D721Med (cell line): Measurements from ENCODE around the gene MSTN.

Experiments
- DNase-seq: peaks from one replicate; pipeline ENCODE4 v3.0.0; 2011; ENCODE audit warnings: low spot score; ENCODE audit not compliant: insufficient read length
- FAIRE-seq: peaks from 2 replicates; lab custom pipeline; 2011; peaks lifted over from hg19 to GRCh38; lab: Jason Lieb, UNC
- CTCF ChIP-seq: IDR thresholded peaks from 2 replicates; pipeline ENCODE4 v1.5.1; 2012; ENCODE audit warnings: mild to moderate bottlenecking, control low read depth; ENCODE audit not compliant: insufficient read depth; ENCODE audit errors: missing control alignments

Gene MSTN

DNA sequence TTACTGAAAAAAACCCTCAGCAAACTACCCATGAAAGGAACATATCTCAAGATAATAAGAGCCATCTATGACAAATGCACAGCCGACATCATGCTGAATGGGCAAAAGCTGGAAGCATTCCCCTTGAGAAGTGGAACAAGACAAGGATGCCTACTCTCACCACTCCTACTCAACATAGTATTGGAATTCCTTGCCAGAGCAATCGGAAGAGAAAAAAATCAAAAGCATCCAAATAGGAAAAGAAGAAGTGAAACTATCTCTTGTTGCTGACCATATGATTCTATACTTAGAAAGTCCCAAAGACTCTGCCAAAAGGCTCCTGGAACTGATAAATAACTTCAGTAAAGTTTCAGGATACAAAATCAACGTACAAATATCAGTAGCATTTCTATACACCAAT is 40.6 kb upstream of the MSTN start:
- DNase-seq, result no peak
- no peak for TF ChIP-seq CTCF
- FAIRE-seq, result no peak

DNA sequence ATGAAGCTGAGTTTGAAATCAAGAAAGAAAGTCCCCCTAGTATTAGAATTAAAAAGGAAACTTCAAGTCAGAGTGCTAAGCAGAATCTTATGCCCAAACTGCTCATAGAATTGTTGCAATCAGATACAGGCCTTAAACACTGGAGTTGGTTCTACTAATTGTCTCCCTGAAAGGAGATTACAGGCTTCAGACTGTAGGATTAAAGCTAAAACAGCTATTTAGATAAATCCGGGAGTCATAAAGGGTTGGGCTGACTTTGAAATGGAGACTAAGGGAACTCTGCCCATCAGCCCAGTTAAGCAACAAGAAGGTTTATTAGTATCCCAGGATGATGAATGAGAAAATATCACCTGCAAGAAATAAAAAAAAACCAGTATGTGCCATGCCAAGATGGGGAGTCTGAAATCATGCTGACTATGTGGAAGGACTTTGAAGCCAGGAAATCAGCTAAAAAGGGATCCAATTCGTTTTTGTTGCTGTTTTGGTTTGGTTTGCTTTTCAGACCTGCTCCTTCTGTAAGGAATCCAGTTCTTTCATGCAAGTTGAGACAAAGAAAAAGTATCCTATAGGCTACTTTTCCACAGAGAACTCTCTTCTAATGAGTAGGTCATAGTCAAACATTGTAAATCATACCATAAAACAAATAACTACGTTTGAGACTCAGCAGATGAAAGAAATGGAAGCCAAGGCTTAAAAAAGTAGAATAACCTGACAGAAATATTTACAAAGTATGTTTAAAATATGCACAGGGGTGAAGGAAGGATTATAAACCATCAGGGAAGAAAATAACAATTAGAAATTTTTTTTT is 37.6 kb upstream of the MSTN start:
- no peak for TF ChIP-seq CTCF
- peak; percentile 66 for FAIRE-seq
- no peak for DNase-seq

DNA sequence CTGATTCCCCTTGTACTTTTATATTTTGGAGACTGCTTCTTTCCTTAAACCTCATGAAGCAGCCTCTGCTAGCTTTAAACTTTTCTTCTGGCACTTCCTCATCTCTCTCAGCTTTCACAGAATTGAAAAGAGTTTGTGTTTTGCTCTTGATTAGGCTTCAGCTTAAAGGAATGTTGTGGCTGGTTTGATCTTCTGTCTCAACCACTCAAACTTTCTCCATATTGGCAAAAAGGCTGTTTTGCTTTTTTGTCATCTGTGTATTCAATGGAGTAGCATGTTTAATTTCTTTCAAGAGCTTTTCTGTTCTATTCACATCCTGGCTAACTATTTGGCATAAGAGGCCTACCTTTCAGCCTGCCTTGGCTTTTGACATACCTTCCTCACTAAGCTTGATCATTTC is 36.3 kb upstream of the MSTN start:
- no peak for DNase-seq
- TF ChIP-seq CTCF, result no peak
- no peak for FAIRE-seq

DNA sequence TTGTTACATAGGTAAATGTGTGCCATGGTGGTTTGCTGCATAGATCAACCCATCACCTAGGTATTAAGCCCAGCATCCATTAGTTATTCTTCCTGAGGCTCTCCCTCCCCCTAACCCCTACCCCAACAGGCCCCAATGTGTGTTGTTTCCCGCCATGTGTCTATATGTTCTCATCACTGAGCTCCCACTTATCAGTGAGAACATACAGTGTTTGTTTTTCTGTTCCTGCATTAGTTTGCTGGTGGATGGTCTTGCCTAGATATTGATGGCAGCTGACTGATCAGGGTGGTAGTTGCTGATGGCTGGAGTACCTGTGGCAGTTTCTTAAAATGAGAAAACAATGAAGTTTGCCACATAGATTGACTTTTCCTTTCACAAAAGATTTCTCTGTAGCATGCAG is 34.6 kb upstream of the MSTN start:
- no peak for TF ChIP-seq CTCF
- no peak for DNase-seq
- no peak for FAIRE-seq

GRCh38 chr2:190094316-190094871 is 31.9 kb upstream of the MSTN start:
- no peak for DNase-seq
- FAIRE-seq, result no peak
- no peak for TF ChIP-seq CTCF

- FAIRE-seq (no peak), DNase-seq (no peak)
- TF ChIP-seq CTCF, result no peak
Measured at GRCh38 chr2:190093793-190094192, 31.3 kb upstream of the MSTN start.

DNA sequence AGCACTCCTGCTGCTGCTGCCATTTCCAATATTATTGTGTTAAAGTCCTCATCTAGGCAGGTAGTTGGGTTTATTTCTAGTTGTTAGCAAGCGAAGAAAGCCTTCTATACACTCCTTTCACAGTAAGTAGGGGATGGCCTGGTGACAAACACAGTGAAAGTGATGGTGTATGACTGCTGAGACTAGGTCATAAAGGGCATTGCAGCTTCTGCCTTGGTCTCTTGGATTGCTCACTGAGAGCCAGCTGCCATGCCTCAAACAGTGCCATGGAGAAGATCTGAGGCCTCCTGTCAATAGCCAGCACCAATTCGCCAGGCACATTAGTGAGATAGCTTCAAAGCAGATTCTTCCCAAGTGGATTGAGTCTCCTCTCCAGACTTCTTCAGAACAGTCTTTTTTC is 27.6 kb upstream of the MSTN start:
- FAIRE-seq, result no peak
- DNase-seq, result no peak
- no peak for TF ChIP-seq CTCF
